GM12891 (cell line): ENCODE measurements around the gene LAPTM5.

Experiments
- POLR2A ChIP-seq: IDR thresholded peaks from 2 replicates; pipeline ENCODE4 v1.6.1; 2011; ENCODE audit warnings: low read depth, low read length, control low read depth
- POLR2AphosphoS5 ChIP-seq: IDR thresholded peaks from 2 replicates; pipeline ENCODE4 v1.6.1; 2011; ENCODE audit warnings: low read depth, low read length, control low read depth
- TAF1 ChIP-seq: IDR thresholded peaks from 2 replicates; pipeline ENCODE4 v1.6.1; 2011; ENCODE audit warnings: low read depth, low read length, control low read depth

DNA sequence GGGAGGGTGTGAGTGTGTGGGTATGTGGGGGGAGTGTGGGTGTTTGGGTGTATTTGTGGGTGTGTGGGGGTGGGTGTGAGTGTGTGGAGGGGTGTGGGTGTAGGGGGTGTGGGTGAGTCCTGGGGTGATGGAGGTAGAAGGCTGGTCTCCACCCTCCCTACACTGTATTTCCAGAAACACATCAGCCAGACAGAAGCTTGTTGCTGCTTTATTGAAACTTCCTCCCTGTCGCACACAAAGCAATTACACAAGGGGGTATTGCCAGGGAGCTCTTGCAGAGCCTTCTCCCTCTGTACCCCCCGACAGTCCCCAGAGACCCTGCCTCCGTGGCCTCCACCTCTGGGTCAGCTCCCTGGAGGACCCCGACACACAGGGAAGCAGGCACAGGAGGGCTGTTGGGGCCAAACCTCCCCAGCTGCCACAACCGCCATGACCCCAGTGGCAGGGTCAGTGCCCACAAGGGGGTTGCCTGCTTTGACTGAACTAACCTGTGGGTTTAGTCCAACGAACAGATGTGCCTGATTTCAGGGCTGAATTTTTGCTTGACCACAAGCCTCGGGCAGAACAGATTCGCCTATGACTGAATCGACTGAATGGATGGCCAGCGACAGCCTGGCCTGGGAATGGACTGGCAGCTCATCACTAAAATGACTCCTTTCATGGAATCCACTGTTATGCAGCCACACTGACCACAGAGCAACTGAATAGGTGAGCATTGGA, 25.1 kb downstream of the LAPTM5 start:
- TF ChIP-seq POLR2AphosphoS5 (peak; percentile 32), POLR2A (peak; percentile 52; the same call in 1 of the 2 replicates), TAF1 (no peak)
